HEK293T (cell line): ENCODE data around the gene APP.

ENCODE experiments used
- CTCF ChIA-PET: fragments of 350-600 bp; formaldehyde crosslinking; extraction: SDS; loops from one replicate; lab custom pipeline; 2021; ENCODE audit warnings: antibody characterized with exemption, inconsistent platforms; lab: Yijun Ruan, JAX
- POLR2A ChIA-PET: fragments of 350-600 bp; formaldehyde crosslinking; extraction: SDS; loops from one replicate; lab custom pipeline; 2020; ENCODE audit warnings: antibody characterized with exemption, inconsistent platforms; lab: Yijun Ruan, JAX
- DNase-seq: peaks from one replicate; pipeline ENCODE4 v3.0.0; 2012; ENCODE audit warnings: mixed read lengths; ENCODE audit errors: extremely low spot score
- ARNT ChIP-seq: fragments of 450-650 bp; IDR thresholded peaks from 2 replicates; pipeline ENCODE4 v1.6.1; 2017; ENCODE audit warnings: mild to moderate bottlenecking
- BHLHE40 ChIP-seq: fragments of 450-650 bp; IDR thresholded peaks from 2 replicates; pipeline ENCODE4 v1.6.1; 2016; ENCODE audit warnings: mild to moderate bottlenecking, moderate library complexity, borderline replicate concordance
- CTBP1 ChIP-seq: fragments of 450-650 bp; IDR thresholded peaks from 2 replicates; pipeline ENCODE4 v1.6.1; 2016; ENCODE audit warnings: borderline replicate concordance
- ELF4 ChIP-seq: fragments of 450-650 bp; IDR thresholded peaks from 2 replicates; pipeline ENCODE4 v1.6.1; 2017; ENCODE audit warnings: antibody characterized with exemption
- FOXA1 ChIP-seq: fragments of 450-650 bp; IDR thresholded peaks from 2 replicates; pipeline ENCODE4 v1.6.1; 2016; ENCODE audit warnings: mild to moderate bottlenecking
- FOXK2 ChIP-seq: fragments of 450-650 bp; IDR thresholded peaks from 2 replicates; pipeline ENCODE4 v1.6.1; 2016; ENCODE audit warnings: mild to moderate bottlenecking
- FOXM1 ChIP-seq: fragments of 450-650 bp; IDR thresholded peaks from 2 replicates; pipeline ENCODE4 v1.6.1; 2017; ENCODE audit warnings: mild to moderate bottlenecking, borderline replicate concordance
- HDGF ChIP-seq: fragments of 450-650 bp; IDR thresholded peaks from 2 replicates; pipeline ENCODE4 v1.6.1; 2017; ENCODE audit warnings: antibody characterized with exemption, borderline replicate concordance
- L3MBTL2 ChIP-seq: fragments of 450-650 bp; conservative IDR thresholded peaks from 2 replicates; pipeline ENCODE4 v1.6.1; 2016; ENCODE audit warnings: mild to moderate bottlenecking
- LEF1 ChIP-seq: fragments of 450-650 bp; IDR thresholded peaks from 2 replicates; pipeline ENCODE4 v1.6.1; 2017; ENCODE audit warnings: mild to moderate bottlenecking, borderline replicate concordance
- NFRKB ChIP-seq: fragments of 450-650 bp; IDR thresholded peaks from 2 replicates; pipeline ENCODE4 v1.6.1; 2016; ENCODE audit warnings: mild to moderate bottlenecking, moderate library complexity
- PKNOX1 ChIP-seq: fragments of 450-650 bp; IDR thresholded peaks from 2 replicates; pipeline ENCODE4 v1.6.1; 2016
- SP1 ChIP-seq: fragments of 450-650 bp; IDR thresholded peaks from 2 replicates; pipeline ENCODE4 v1.6.1; 2017
- SUZ12 ChIP-seq: fragments of 450-650 bp; IDR thresholded peaks from 2 replicates; pipeline ENCODE4 v1.6.1; 2016; ENCODE audit warnings: mild to moderate bottlenecking
- TARDBP ChIP-seq: fragments of 450-650 bp; IDR thresholded peaks from 2 replicates; pipeline ENCODE4 v1.6.1; 2016
- ZNF384 ChIP-seq: fragments of 450-650 bp; IDR thresholded peaks from 2 replicates; pipeline ENCODE4 v1.6.1; 2016

APP gene

GRCh38 chr21:25949701-25950100 lies 220.9 kb downstream of the APP start:
- ChIA-PET CTCF (no interaction called here), POLR2A (no interaction called here)
- no peak for DNase-seq
- TF ChIP-seq ELF4 (no peak), FOXK2 (no peak), ARNT (no peak), PKNOX1 (no peak), CTBP1 (no peak), FOXA1 (no peak), BHLHE40 (no peak), SP1 (no peak), HDGF (no peak), L3MBTL2 (no peak), NFRKB (no peak), TARDBP (no peak), ZNF384 (no peak), FOXM1 (no peak), LEF1 (no peak), SUZ12 (no peak)

GRCh38 chr21:25944672-25945213 lies 225.8 kb downstream of the APP start:
- no peak for DNase-seq
- POLR2A ChIA-PET = no interaction called here
- TF ChIP-seq L3MBTL2 (no peak), CTBP1 (no peak), HDGF (no peak), TARDBP (no peak), ZNF384 (no peak)
- CTCF ChIA-PET = no interaction called here

GRCh38 chr21:25944082-25944481 lies 226.5 kb downstream of the APP start:
- POLR2A ChIA-PET = no interaction called here
- CTCF ChIA-PET = no interaction called here

DNA sequence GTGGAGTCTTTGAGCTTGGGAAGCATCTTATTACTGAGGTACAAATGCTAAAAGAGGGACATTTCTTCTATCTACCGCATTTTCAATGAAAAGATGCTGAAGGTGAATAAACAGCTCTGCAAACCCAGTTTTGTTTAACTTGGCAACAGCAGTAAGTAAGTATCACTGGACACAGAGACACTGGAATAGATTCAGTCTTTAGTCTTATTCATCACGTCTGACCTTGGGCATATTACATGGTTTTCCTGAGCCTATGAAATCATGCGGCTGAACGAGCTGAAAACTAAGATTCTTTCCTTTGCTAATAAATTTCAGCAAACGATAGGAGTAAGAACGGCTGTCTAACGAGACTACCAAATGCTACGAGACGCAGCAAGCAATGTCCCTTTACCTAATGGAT lies 228.4 kb downstream of the APP start:
- POLR2A ChIA-PET = no interaction called here
- CTCF ChIA-PET = no interaction called here
- no peak for DNase-seq
- no peak for TF ChIP-seq FOXM1
- no peak for TF ChIP-seq SUZ12
- TF ChIP-seq ELF4 = no peak
- TF ChIP-seq CTBP1 = no peak
- TF ChIP-seq FOXA1 = no peak
- no peak for TF ChIP-seq HDGF
- TF ChIP-seq ZNF384 = no peak
- no peak for TF ChIP-seq BHLHE40
- no peak for TF ChIP-seq ARNT
- no peak for TF ChIP-seq TARDBP
- TF ChIP-seq SP1 = no peak
- no peak for TF ChIP-seq L3MBTL2
- TF ChIP-seq FOXK2 = no peak

More at GRCh38 chr21:25944082-25944481, 226.5 kb downstream of the APP start:
- no peak for TF ChIP-seq FOXA1
- no peak for TF ChIP-seq ARNT
- TF ChIP-seq FOXM1 = no peak
- TF ChIP-seq PKNOX1 = no peak
- no peak for TF ChIP-seq LEF1
- TF ChIP-seq L3MBTL2 = no peak
- no peak for TF ChIP-seq BHLHE40
- TF ChIP-seq ZNF384 = no peak
- no peak for TF ChIP-seq TARDBP
- TF ChIP-seq CTBP1 = no peak
- DNase-seq = no peak

GRCh38 chr21:25939396-25939761 lies 231.2 kb downstream of the APP start:
- DNase-seq = no peak
- ChIA-PET CTCF (no interaction called here), POLR2A (no interaction called here)
- no peak for TF ChIP-seq HDGF
- TF ChIP-seq FOXA1 = no peak
- no peak for TF ChIP-seq CTBP1
- no peak for TF ChIP-seq L3MBTL2
- no peak for TF ChIP-seq FOXK2
- TF ChIP-seq LEF1 = no peak
- no peak for TF ChIP-seq TARDBP
- TF ChIP-seq PKNOX1 = no peak
- no peak for TF ChIP-seq SUZ12
- no peak for TF ChIP-seq SP1

GRCh38 chr21:25938658-25939395 lies 231.7 kb downstream of the APP start:
- ChIA-PET POLR2A (no interaction called here), CTCF (no interaction called here)

More at GRCh38 chr21:25938658-25939395, 231.7 kb downstream of the APP start:
- no peak for DNase-seq
- TF ChIP-seq FOXM1 (no peak), LEF1 (no peak), PKNOX1 (no peak), SUZ12 (no peak), ZNF384 (no peak), ARNT (no peak), BHLHE40 (no peak), L3MBTL2 (no peak), ELF4 (no peak)
